Stromal cell of bone marrow (primary cell): Measurements from ENCODE around the gene STX3.
"Not testable (repeated sequence)": the region's sequence is repeated elsewhere in the genome, so short reads cannot be mapped to it uniquely, and the experiment has no call there.

ENCODE experiments used
- DNase-seq: peaks from one replicate; pipeline ENCODE4 v3.0.0-alpha.2; 2012; ENCODE audit warnings: low read depth

STX3 gene

GRCh38 chr11:59758401-59759037, 3.3 kb downstream of the STX3 start:
- DNase-seq, result no peak

- no peak for DNase-seq
Observed at GRCh38 chr11:59759900-59760299, 4.7 kb downstream of the STX3 start.

GRCh38 chr11:59760771-59761170, 5.6 kb downstream of the STX3 start:
- DNase-seq, result no peak

- DNase-seq, result no peak
Observed at GRCh38 chr11:59761993-59762392, 6.8 kb downstream of the STX3 start.

GRCh38 chr11:59765068-59765735, 10.0 kb downstream of the STX3 start:
- no peak for DNase-seq

GRCh38 chr11:59766542-59767224, 11.5 kb downstream of the STX3 start:
- DNase-seq, result no peak

- DNase-seq, result no peak
Observed at GRCh38 chr11:59767225-59767611, 12.0 kb downstream of the STX3 start.

GRCh38 chr11:59769111-59769510, 13.9 kb downstream of the STX3 start:
- DNase-seq, result no peak

- no peak for DNase-seq
Observed at GRCh38 chr11:59769828-59770227, 14.7 kb downstream of the STX3 start.

- no peak for DNase-seq
Observed at GRCh38 chr11:59770319-59770718, 15.1 kb downstream of the STX3 start.

GRCh38 chr11:59770869-59771268, 15.7 kb downstream of the STX3 start:
- no peak for DNase-seq

- no peak for DNase-seq
Observed at GRCh38 chr11:59771605-59772004, 16.4 kb downstream of the STX3 start.

GRCh38 chr11:59773083-59773440, 17.9 kb downstream of the STX3 start:
- DNase-seq, result no peak

GRCh38 chr11:59776210-59777066, 21.3 kb downstream of the STX3 start:
- no peak for DNase-seq

GRCh38 chr11:59777104-59777503, 21.9 kb downstream of the STX3 start:
- no peak for DNase-seq

- no peak for DNase-seq
Observed at GRCh38 chr11:59778122-59778521, 22.9 kb downstream of the STX3 start.

GRCh38 chr11:59779487-59779886, 24.3 kb downstream of the STX3 start:
- no peak for DNase-seq

GRCh38 chr11:59782080-59782479, 26.9 kb downstream of the STX3 start:
- no peak for DNase-seq

GRCh38 chr11:59783632-59784090, 28.5 kb downstream of the STX3 start:
- DNase-seq, result no peak

- DNase-seq, result not testable (repeated sequence)
Observed at GRCh38 chr11:59784441-59784840, 29.3 kb downstream of the STX3 start.

GRCh38 chr11:59785818-59786217, 30.6 kb downstream of the STX3 start:
- no peak for DNase-seq

GRCh38 chr11:59787255-59787588, 32.0 kb downstream of the STX3 start:
- no peak for DNase-seq

- DNase-seq, result no peak
Observed at GRCh38 chr11:59787816-59788215, 32.6 kb downstream of the STX3 start.
